A549 (cell line): ENCODE data around the gene CALN1.

Experiments used
- CTCF ChIP-seq: fragments of >200 bp; sonication (Bioruptor Twin); formaldehyde crosslinking; IDR thresholded peaks from 3 replicates; pipeline ENCODE4 v1.5.1; 2016
- EP300 ChIP-seq, 2 experiments: fragments of >200 bp; sonication (Bioruptor Twin); formaldehyde crosslinking; IDR thresholded peaks; 2 replicates in 1 of 2; 3 replicates in 1 of 2; pipeline ENCODE4 v1.6.1; 2016 to 2017
- HDAC2 ChIP-seq: fragments of 200-600 bp; sonication (generic); IDR thresholded peaks from 2 replicates; pipeline ENCODE4 v1.6.1; 2016
- HMGXB4 ChIP-seq: fragments of 250-450 bp; sonication (Bioruptor Pico); IDR thresholded peaks from 2 replicates; pipeline ENCODE4 v1.5.0; 2021; ENCODE audit warnings: mild to moderate bottlenecking, moderate library complexity, borderline replicate concordance
- MAFK ChIP-seq: fragments of 450-650 bp; IDR thresholded peaks from 2 replicates; pipeline ENCODE4 v1.6.1; 2014; ENCODE audit not compliant: partially characterized antibody
- MAX ChIP-seq: IDR thresholded peaks from 2 replicates; pipeline ENCODE4 v1.6.1; 2012
- POLR2A ChIP-seq: IDR thresholded peaks from 2 replicates; pipeline ENCODE4 v1.6.1; 2012; ENCODE audit warnings: mild to moderate bottlenecking, low read length
- REST ChIP-seq: fragments of 200-600 bp; sonication (generic); IDR thresholded peaks from 2 replicates; pipeline ENCODE4 v1.6.1; 2016; ENCODE audit warnings: antibody characterized with exemption, mild to moderate bottlenecking, moderate library complexity
- RFX5 ChIP-seq: fragments of 450-650 bp; IDR thresholded peaks from 2 replicates; pipeline ENCODE4 v1.7.1; 2014; ENCODE audit warnings: antibody characterized with exemption, mild to moderate bottlenecking, moderate library complexity
- TP53 ChIP-seq: fragments of 250-450 bp; sonication (Bioruptor Pico); IDR thresholded peaks from 2 replicates; pipeline ENCODE4 v1.5.0; 2021; ENCODE audit warnings: mild to moderate bottlenecking, moderate library complexity
- USF2 ChIP-seq: fragments of 450-650 bp; IDR thresholded peaks from 2 replicates; pipeline ENCODE4 v1.6.1; 2014; ENCODE audit warnings: antibody characterized with exemption

- TF ChIP-seq USF2 (no peak), MAX (no peak), HMGXB4 (CRISPR knock-in tag) (no peak), TP53 (no peak), RFX5 (no peak), HDAC2 (no peak), EP300 (IDR thresholded peaks at IDR 0.05) (no peak), CTCF (no peak), REST (no peak), POLR2A (no peak), MAFK (no peak)
Observed at GRCh38 chr7:71740174-71740560, 672.0 kb downstream of the CALN1 start.
